Spinal cord (tissue), 10 donors: ENCODE measurements around the gene PEAK1. TPM values are rescaled to one million over a fixed set of nuclear protein-coding genes. Genes with fewer than 3 reads are reported as not detected.
A peak's percentile ranks its signal among the peaks of the same experiment; 100 is the strongest.

ENCODE experiments used
- DNase-seq, 6 donors: peaks; one replicate each; pipeline versions ENCODE4 v3.0.0 to v3.0.0-alpha.2; 2013 to 2015; ENCODE audit warnings: low spot score in 6 of 6, low read depth in 4 of 6
- H3K27ac ChIP-seq: one replicate; pipeline ENCODE4 v1.5.1; 2013; ENCODE audit warnings: low read depth, low read length, control low read depth
- H3K27me3 ChIP-seq: one replicate; pipeline ENCODE4 v1.6.1; 2013; ENCODE audit warnings: low read length; ENCODE audit not compliant: control insufficient read depth, insufficient read depth
- H3K36me3 ChIP-seq: one replicate; pipeline ENCODE4 v1.6.1; 2013; ENCODE audit warnings: low read length; ENCODE audit not compliant: control insufficient read depth, insufficient read depth
- H3K4me1 ChIP-seq: one replicate; pipeline ENCODE4 v1.6.1; 2013; ENCODE audit warnings: low read length; ENCODE audit not compliant: control insufficient read depth, insufficient read depth
- H3K4me3 ChIP-seq: one replicate; pipeline ENCODE4 v1.5.1; 2013; ENCODE audit warnings: low read depth, low read length, control low read depth
- H3K9me3 ChIP-seq: one replicate; pipeline ENCODE4 v1.6.1; 2013; ENCODE audit warnings: low read length; ENCODE audit not compliant: control insufficient read depth, insufficient read depth
- WGBS: methylation state at CpG from one replicate; pipeline ENCODE4 v1.1.5; 2013; ENCODE audit warnings: missing lambda C conversion rate; ENCODE audit not compliant: insufficient coverage; 5-methylcytosine and 5-hydroxymethylcytosine counted together
- polyA plus RNA-seq, 2 donors: library from polyadenylated mRNA; unstranded; fragments of 120-200 nt; gene quantifications; one replicate each; pipeline ENCODE4 v1.2.1, GENCODE V29; 2013; ENCODE audit not compliant: insufficient read length in 2 of 2
- total RNA-seq, 2 donors: library from RNA; depleted of rRNA in 1 of 2; stranded (reverse); fragments of 120-200 nt in 1 of 2; fragments of >200 nt in 1 of 2; gene quantifications; one replicate each; pipeline versions ENCODE4 v1.2.3 to v1.2.4, GENCODE V29; 2013 to 2014
- donor health status: healthy.

PEAK1 gene
- total and polyA plus RNA-seq, 4 donors, result 28.2 to 60.0 (median 36.2) TPM

- H3K4me3 ChIP-seq, result no peak overlapping the region
- no peaks in the 10 kb centered on the region for H3K9me3 ChIP-seq
- H3K36me3 ChIP-seq, result no peaks in the 10 kb centered on the region
- H3K27me3 ChIP-seq, result no peaks in the 10 kb centered on the region
- no peak for DNase-seq
- no peaks in the 10 kb centered on the region for H3K4me1 ChIP-seq
- 100% methylated on average over 2 of the region's 4 CpGs for WGBS
- H3K27ac ChIP-seq, result no peak overlapping the region
Observed at GRCh38 chr15:77373441-77373840, 46.5 kb downstream of the PEAK1 start.

DNA sequence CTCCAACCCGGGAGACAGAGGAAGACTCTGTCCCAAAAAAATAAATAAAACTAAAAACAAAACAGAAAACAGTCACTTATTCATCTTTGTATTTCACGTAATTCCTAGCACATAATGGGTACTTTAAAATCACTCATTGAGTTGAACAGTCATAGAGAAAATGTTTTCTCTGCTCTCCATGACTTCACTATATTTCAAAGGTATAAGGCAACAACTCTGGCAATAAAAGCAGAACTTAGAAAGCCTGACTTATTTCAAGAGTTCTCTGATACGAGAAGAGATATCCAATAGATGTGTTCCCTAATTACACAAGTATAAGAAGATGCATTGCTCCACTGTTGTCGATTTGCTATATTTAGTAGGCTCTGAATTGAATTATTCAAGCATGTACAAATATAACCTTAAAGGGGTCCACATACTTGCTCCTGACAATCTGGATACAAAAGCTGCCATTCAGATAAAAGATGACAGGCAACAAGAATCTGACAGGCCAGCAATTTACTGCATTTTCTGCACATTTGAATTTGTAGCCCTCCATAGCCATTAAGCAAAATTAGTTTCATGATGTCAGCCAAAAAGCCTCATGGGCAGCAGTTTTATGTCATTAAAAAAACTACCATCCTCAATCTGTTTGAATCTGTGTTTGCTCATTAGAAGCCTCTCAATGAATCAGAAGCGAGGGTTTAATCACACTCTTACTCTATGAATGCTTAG lies 47.9 kb downstream of the PEAK1 start:
- no peaks in the 10 kb centered on the region for H3K36me3 ChIP-seq
- no peaks in the 10 kb centered on the region for H3K4me1 ChIP-seq
- H3K27ac ChIP-seq, result no peak overlapping the region
- WGBS, result no CpG with 5 or more reads among the region's 5 CpGs
- no peak overlapping the region for H3K4me3 ChIP-seq
- no peaks in the 10 kb centered on the region for H3K9me3 ChIP-seq
- DNase-seq, result peak in 2 of 6 donors; percentile 22 to 72
- no peaks in the 10 kb centered on the region for H3K27me3 ChIP-seq

- no peaks in the 10 kb centered on the region for H3K36me3 ChIP-seq
- H3K27ac ChIP-seq, result no peak overlapping the region
- no peak overlapping the region for H3K4me3 ChIP-seq
- no peak for DNase-seq
- no peaks in the 10 kb centered on the region for H3K27me3 ChIP-seq
- H3K9me3 ChIP-seq, result no peaks in the 10 kb centered on the region
- WGBS, result 100% methylated on average over 1 of the region's 8 CpGs
- H3K4me1 ChIP-seq, result no peaks in the 10 kb centered on the region
Observed at GRCh38 chr15:77370580-77370979, 49.3 kb downstream of the PEAK1 start.

- Histone ChIP-seq H3K4me1 (no peaks in the 10 kb centered on the region), H3K9me3 (no peaks in the 10 kb centered on the region), H3K4me3 (no peak overlapping the region), H3K27me3 (no peaks in the 10 kb centered on the region), H3K36me3 (no peaks in the 10 kb centered on the region), H3K27ac (no peak overlapping the region)
- no peak for DNase-seq
- 60% methylated on average over 2 of the region's 4 CpGs for WGBS
Observed at GRCh38 chr15:77369168-77369567, 50.7 kb downstream of the PEAK1 start.

- Histone ChIP-seq H3K9me3 (no peaks in the 10 kb centered on the region), H3K4me1 (no peaks in the 10 kb centered on the region), H3K4me3 (no peak overlapping the region), H3K36me3 (no peaks in the 10 kb centered on the region), H3K27me3 (no peaks in the 10 kb centered on the region), H3K27ac (no peak overlapping the region)
- WGBS, result no CpG with 5 or more reads among the region's 2 CpGs
- no peak for DNase-seq
Observed at GRCh38 chr15:77367631-77368030, 52.3 kb downstream of the PEAK1 start.

DNA sequence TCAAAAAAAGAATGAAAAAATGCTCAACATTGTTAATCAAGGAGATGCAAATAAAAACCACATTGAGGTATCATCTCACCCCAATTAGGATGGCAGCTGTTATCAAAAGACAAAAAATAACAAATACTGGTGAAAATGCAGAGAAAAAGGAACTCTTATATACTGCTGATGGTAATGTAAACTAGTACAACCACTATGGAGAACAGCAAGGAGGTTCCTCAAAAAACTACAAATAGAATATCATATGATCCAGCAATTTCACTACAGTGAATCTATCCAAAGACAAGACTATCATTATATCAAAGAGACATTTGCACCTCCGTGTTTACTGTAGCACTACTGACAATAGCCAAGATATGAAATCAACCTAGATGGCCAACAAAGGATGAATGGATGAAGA lies 58.4 kb downstream of the PEAK1 start:
- H3K4me3 ChIP-seq, result no peak overlapping the region
- no CpG with 5 or more reads among the region's 1 CpG for WGBS
- H3K36me3 ChIP-seq, result no peaks in the 10 kb centered on the region

GRCh38 chr15:77358545-77359240 lies 61.2 kb downstream of the PEAK1 start:
- Histone ChIP-seq H3K36me3 (no peaks in the 10 kb centered on the region), H3K9me3 (no peaks in the 10 kb centered on the region), H3K4me1 (no peaks in the 10 kb centered on the region), H3K27ac (no peak overlapping the region), H3K27me3 (no peaks in the 10 kb centered on the region), H3K4me3 (no peak overlapping the region)
- DNase-seq, result no peak
- 100% methylated on average over 1 of the region's 5 CpGs for WGBS

More for the DNA sequence above, 58.4 kb downstream of the PEAK1 start:
- H3K27me3 ChIP-seq, result no peaks in the 10 kb centered on the region
- no peaks in the 10 kb centered on the region for H3K9me3 ChIP-seq
- H3K27ac ChIP-seq, result no peak overlapping the region
- DNase-seq, result no peak
- H3K4me1 ChIP-seq, result no peaks in the 10 kb centered on the region

DNA sequence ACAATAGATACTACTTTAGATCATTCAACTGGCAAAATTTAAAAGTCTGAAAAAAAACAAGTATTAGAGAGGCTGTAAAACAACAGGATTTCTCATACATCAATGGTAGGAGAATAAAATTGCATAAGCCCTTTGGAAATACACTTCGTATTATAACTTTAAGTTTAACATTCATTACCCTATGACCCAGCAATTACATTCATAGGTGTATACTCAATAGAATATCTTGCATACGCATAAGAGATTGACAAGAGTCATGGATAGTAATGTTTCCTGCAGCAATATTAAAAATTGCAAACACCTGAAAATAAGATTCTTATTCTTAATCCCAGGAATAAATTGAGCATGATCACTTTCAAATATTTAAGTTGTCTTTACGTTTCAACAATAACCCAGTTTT lies 63.6 kb downstream of the PEAK1 start:
- DNase-seq, result no peak
- H3K9me3 ChIP-seq, result no peaks in the 10 kb centered on the region
- WGBS, result no CpG with 5 or more reads among the region's 3 CpGs
- no peaks in the 10 kb centered on the region for H3K36me3 ChIP-seq
- H3K27me3 ChIP-seq, result no peaks in the 10 kb centered on the region
- no peak overlapping the region for H3K4me3 ChIP-seq
- no peaks in the 10 kb centered on the region for H3K4me1 ChIP-seq
- H3K27ac ChIP-seq, result no peak overlapping the region

- H3K27ac ChIP-seq, result no peak overlapping the region
- H3K9me3 ChIP-seq, result no peaks in the 10 kb centered on the region
- DNase-seq, result no peak
- no peak overlapping the region for H3K4me3 ChIP-seq
- no peaks in the 10 kb centered on the region for H3K27me3 ChIP-seq
- no peaks in the 10 kb centered on the region for H3K36me3 ChIP-seq
- no CpG with 5 or more reads among the region's 3 CpGs for WGBS
- H3K4me1 ChIP-seq, result no peaks in the 10 kb centered on the region
Observed at GRCh38 chr15:77355321-77355720, 64.6 kb downstream of the PEAK1 start.

DNA sequence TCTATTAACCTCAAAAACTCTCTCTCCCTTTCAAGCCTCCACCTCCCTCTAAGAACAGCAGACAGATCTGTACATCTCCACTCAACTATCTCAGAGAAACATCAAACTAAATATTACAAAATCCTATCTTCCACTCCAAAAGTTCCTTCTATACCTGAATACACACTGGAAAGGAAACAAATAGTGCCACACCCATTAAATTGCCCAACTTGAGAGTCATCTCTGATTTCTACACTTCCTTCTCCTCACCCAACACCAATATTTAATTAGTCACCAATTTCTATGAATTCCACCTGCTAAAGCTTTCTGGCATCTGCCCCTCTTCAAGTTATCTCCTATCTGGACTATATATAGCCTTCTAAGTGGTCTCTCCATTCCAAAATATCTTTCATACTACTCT lies 65.8 kb downstream of the PEAK1 start:
- no peaks in the 10 kb centered on the region for H3K36me3 ChIP-seq
- no peak overlapping the region for H3K4me3 ChIP-seq
- no peaks in the 10 kb centered on the region for H3K27me3 ChIP-seq
- H3K4me1 ChIP-seq, result no peaks in the 10 kb centered on the region
- no peak for DNase-seq
- no peak overlapping the region for H3K27ac ChIP-seq
- H3K9me3 ChIP-seq, result no peaks in the 10 kb centered on the region
